H7 (cell line): Measurements from ENCODE around the gene MUC6. TPM values are rescaled to one million over a fixed set of nuclear protein-coding genes. Genes with fewer than 3 reads are reported as not detected.

Source experiments
- DNase-seq: peaks from one replicate; pipeline ENCODE4 v3.0.0; 2012
- H3K27me3 ChIP-seq: 2 replicates; pipeline ENCODE4 v1.6.0; 2011; ENCODE audit warnings: mild to moderate bottlenecking, low read length; ENCODE audit not compliant: control insufficient read depth, insufficient read depth
- H3K36me3 ChIP-seq: replicated peaks from 2 replicates; pipeline ENCODE4 v1.5.1; 2011; ENCODE audit warnings: low read length; ENCODE audit not compliant: control insufficient read depth, insufficient read depth
- H3K4me3 ChIP-seq: 2 replicates; pipeline ENCODE4 v1.5.1; 2011; ENCODE audit warnings: low read depth, mild to moderate bottlenecking, control low read depth, low read length, moderate library complexity; ENCODE audit not compliant: insufficient read depth
- total RNA-seq: library from RNA; depleted of rRNA; stranded (reverse); fragments of >200 nt; shearing (Covaris generic); gene quantifications from 2 replicates; pipeline ENCODE4 v1.2.3, GENCODE V29; 2014

The MUC6 gene
- total RNA-seq, 1 experiment from 2014 or later: not detected

GRCh38 chr11:1039481-1040427 lies 3.2 kb upstream of the MUC6 start:
- no peak for DNase-seq
- Histone ChIP-seq H3K4me3 (no peak overlapping the region), H3K27me3 (no peaks in the 10 kb centered on the region), H3K36me3 (no peaks in the 10 kb centered on the region)

GRCh38 chr11:1038921-1039320 lies 2.4 kb upstream of the MUC6 start:
- Histone ChIP-seq H3K36me3 (no peaks in the 10 kb centered on the region), H3K4me3 (no peak overlapping the region), H3K27me3 (no peaks in the 10 kb centered on the region)
- DNase-seq: no peak

GRCh38 chr11:1038361-1038760 lies 1.8 kb upstream of the MUC6 start:
- Histone ChIP-seq H3K27me3 (no peaks in the 10 kb centered on the region), H3K36me3 (no peaks in the 10 kb centered on the region), H3K4me3 (no peak overlapping the region)
- no peak for DNase-seq

GRCh38 chr11:1037506-1038055 lies 1.1 kb upstream of the MUC6 start:
- H3K4me3 ChIP-seq: no peak overlapping the region
- H3K27me3 ChIP-seq: no peaks in the 10 kb centered on the region
- DNase-seq: no peak
- no peaks in the 10 kb centered on the region for H3K36me3 ChIP-seq

GRCh38 chr11:1036931-1037330 lies 413 bp upstream of the MUC6 start:
- H3K4me3 ChIP-seq: no peak overlapping the region
- no peaks in the 10 kb centered on the region for H3K36me3 ChIP-seq
- no peaks in the 10 kb centered on the region for H3K27me3 ChIP-seq
- DNase-seq: no peak

GRCh38 chr11:1035577-1036283 lies 788 bp downstream of the MUC6 start:
- no peak overlapping the region for H3K4me3 ChIP-seq
- DNase-seq: no peak
- no peaks in the 10 kb centered on the region for H3K27me3 ChIP-seq

DNA sequence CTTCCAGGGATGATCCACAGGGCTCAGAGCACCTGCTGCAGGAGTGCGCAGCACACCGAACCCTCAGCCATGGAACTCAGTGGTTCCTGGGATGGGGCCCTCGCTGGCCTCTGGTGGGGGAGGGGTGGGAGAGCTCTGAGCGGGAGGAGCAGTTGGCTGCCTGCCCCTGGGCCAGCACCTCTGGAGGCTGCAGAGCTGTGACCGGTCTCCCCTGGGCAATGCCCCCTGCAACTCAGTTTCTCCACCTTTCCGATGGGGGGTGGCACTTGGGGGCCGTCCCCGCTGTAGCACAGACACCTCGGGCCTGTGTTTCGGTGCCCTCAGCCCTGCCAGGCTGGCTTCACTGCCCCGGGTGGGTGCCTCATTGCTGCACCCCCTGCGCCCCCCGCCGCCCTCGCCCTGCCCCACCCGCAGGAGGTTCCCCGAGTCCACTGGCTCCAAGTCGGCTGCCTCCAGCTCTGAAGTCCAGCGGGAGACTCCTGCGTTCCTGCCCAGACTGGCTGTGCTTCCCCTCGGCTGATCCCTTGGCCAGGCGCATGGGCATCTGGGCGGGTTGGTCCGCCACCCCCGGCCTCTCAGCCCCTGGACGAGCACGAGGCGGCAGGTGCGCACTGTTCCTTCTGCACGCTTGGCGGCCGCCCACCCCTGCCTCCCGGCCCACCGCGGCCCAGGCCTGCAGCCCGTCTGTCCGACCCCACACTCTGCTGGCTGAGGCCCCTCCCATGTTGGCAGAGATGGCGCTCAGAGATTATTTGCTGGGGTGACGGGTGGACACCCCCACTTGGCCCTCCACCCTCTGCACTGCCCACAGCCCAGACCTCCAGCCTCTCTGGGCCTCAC lies 1.8 kb downstream of the MUC6 start:
- no peaks in the 10 kb centered on the region for H3K27me3 ChIP-seq
- H3K36me3 ChIP-seq: no peaks in the 10 kb centered on the region
- peak; percentile 92 for DNase-seq
- H3K4me3 ChIP-seq: no peak overlapping the region

More at GRCh38 chr11:1035577-1036283, 788 bp downstream of the MUC6 start:
- no peaks in the 10 kb centered on the region for H3K36me3 ChIP-seq

GRCh38 chr11:1034001-1034400 lies 2.5 kb downstream of the MUC6 start:
- H3K4me3 ChIP-seq: no peak overlapping the region
- H3K27me3 ChIP-seq: no peaks in the 10 kb centered on the region
- H3K36me3 ChIP-seq: no peaks in the 10 kb centered on the region
- no peak for DNase-seq

GRCh38 chr11:1033016-1033798 lies 3.3 kb downstream of the MUC6 start:
- Histone ChIP-seq H3K4me3 (no peak overlapping the region), H3K27me3 (no peaks in the 10 kb centered on the region), H3K36me3 (no peaks in the 10 kb centered on the region)
- no peak for DNase-seq

DNA sequence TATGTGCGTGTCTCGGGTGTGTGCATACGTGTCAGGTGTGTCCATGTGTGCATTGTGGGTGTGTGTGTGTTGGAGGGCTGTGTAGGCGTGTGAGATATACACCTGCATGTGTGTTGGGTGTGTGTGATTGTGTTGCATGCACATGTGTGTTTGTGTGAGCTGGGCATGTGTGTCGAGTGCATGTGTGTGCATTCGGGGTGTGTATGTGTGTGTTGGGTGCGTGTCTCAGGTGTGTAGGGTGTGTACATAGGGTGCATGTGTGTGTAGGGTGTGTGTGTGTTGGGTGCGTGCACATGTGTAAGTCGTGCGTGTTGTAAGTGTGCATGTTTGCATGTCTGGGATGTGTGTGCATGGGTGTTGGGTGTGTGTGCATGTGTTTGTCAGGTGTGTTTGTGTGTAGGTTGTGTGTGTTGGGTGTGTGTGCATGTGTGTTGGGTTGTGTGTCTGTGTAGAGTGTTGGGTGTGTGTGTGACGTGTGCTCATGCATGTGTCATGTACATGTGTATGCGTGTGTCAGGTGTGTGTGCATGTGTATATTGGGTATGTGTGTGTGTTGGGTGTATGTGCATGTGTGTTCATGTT lies 4.1 kb downstream of the MUC6 start:
- Histone ChIP-seq H3K27me3 (no peaks in the 10 kb centered on the region), H3K36me3 (no peaks in the 10 kb centered on the region), H3K4me3 (no peak overlapping the region)
- no peak for DNase-seq

DNA sequence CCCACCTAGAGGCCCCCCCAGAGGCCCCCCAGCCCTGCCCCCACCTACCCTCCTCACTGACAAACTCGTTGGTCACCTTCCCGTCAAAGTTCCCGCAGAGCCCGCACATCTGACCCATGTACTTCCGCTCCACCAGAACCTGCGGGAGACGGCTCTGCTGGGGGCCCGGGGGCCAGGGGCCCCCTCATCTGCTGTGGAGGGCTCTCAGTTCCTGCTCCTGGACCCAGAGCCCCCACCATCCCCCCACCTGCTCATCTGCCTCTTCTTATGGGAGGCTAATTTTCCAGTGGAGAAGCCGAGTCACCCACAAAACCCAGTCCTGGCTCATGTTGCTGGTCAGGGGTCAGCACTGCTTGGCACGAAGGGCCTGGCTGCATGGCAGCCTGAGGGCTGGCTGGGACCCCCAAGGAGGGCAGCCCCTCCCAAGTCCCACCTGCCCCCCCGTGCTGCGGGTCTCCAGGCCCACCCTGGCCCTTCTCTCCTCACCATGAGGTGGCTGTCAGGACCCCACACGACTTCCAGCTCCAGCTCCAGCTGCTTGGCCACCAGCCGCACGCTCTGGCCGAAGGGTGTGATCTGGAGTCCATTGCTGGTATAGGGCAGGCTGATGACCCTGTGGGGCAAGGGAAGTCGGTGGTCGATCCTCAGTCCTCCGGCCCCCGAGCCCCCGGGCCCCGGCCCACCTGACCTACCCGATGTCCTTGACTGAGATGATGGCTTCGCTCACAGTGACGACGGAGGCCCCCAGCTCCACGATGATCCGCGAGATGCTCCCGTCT lies 5.2 kb downstream of the MUC6 start:
- Histone ChIP-seq H3K36me3 (no peaks in the 10 kb centered on the region), H3K27me3 (no peaks in the 10 kb centered on the region), H3K4me3 (no peak overlapping the region)
- DNase-seq: no peak

DNA sequence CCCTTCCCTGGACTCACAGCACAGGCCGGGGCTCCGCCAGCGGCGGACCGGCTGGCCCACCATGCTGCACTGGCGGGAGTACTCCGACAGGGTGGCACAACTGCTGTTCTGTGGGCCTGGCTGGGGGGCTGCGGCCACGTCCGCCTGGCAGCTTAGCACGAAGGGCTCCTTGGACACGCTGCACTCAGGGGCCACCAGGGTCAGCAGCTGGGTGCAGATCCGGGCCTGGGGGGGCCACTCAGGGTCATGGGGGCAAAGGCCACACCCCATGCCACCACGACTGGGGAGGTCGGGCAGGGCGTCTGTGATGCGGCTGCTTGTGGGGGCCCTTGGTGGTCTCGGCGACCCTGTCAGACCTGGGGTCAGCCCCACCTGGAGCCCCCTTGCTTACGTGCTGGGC lies 6.0 kb downstream of the MUC6 start:
- no peak for DNase-seq
- Histone ChIP-seq H3K4me3 (no peak overlapping the region), H3K36me3 (no peaks in the 10 kb centered on the region)

DNA sequence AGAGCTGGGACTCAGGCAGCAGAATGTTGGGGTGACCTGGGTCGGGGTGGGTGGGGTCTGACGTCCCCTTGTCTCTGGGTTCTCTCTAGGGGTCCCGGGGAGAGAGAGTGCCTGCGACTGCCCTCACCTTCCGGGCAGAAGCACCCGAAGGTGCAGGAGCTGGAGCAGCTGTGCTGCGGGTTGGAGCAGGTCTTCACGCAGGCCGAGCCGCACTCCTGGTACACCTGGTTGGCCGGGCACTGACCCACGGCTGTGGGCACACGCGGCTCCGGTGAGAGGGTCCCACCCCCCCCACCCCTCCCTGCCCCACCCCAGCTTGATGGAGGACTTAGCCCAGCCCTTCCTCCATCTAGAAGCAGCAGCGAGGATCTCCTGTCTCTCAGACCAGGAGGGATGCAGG lies 6.4 kb downstream of the MUC6 start:
- Histone ChIP-seq H3K36me3 (no peaks in the 10 kb centered on the region), H3K27me3 (no peaks in the 10 kb centered on the region), H3K4me3 (no peak overlapping the region)
- no peak for DNase-seq

More for the DNA sequence above, 6.0 kb downstream of the MUC6 start:
- no peaks in the 10 kb centered on the region for H3K27me3 ChIP-seq
